ENCODE data around the gene ITPR2. TPM values are rescaled to one million over a fixed set of nuclear protein-coding genes. Genes with fewer than 3 reads are reported as not detected.

The ITPR2 gene
- total RNA-seq, 2 donors from 2014 or later, result 14.8 to 74.4 TPM

- H3K27ac Mint-ChIP-seq, result no peak overlapping the region
- DNase-seq, result no peak
- H3K9ac ChIP-seq (ENCODE audit: extremely low read depth, low read length, poor library complexity, severe bottlenecking), result no peak overlapping the region
- no peaks in the 10 kb centered on the region for H3K9me3 Mint-ChIP-seq
- H3K27me3 ChIP-seq (ENCODE audit: control insufficient read depth, insufficient read depth, low read length, poor library complexity, severe bottlenecking), result no peaks in the 10 kb centered on the region
- H3K4me1 ChIP-seq (ENCODE audit: control insufficient read depth, insufficient read depth, low read length), result no peaks in the 10 kb centered on the region
- H3K36me3 Mint-ChIP-seq (ENCODE audit: low read depth), result peaks cover 15% of the 10 kb centered on the region
- H3K36me3 ChIP-seq (ENCODE audit: control insufficient read depth, insufficient read depth, low read length), result no peaks in the 10 kb centered on the region
- H3K27ac ChIP-seq (ENCODE audit: low read depth, low read length), result no peak overlapping the region
- no peaks in the 10 kb centered on the region for H3K9me3 ChIP-seq (ENCODE audit: control insufficient read depth, low read length)
- WGBS, 2 experiments (ENCODE audit: insufficient coverage in 1 of 2, insufficient read length in 1 of 2), result 98% methylated on average over 3 of the region's 3 CpGs
- no peaks in the 10 kb centered on the region for H3K27me3 Mint-ChIP-seq (ENCODE audit: insufficient read depth)
- no peaks in the 10 kb centered on the region for H3K4me1 Mint-ChIP-seq
- no peak overlapping the region for H3K4me3 Mint-ChIP-seq
- H3K4me3 ChIP-seq (ENCODE audit: low read length), result no peak overlapping the region
- no peak for TF ChIP-seq CTCF (conservative IDR thresholded peaks at IDR 0.05)
Observed at GRCh38 chr12:26493656-26494055, 339.3 kb downstream of the ITPR2 start.

GRCh38 chr12:26492406-26492805 is 340.6 kb downstream of the ITPR2 start:
- Mint-ChIP-seq H3K27ac (no peak overlapping the region), H3K36me3 (ENCODE audit: low read depth) (peaks cover 14% of the 10 kb centered on the region), H3K27me3 (ENCODE audit: insufficient read depth) (no peaks in the 10 kb centered on the region), H3K9me3 (no peaks in the 10 kb centered on the region), H3K4me1 (no peaks in the 10 kb centered on the region), H3K4me3 (no peak overlapping the region)
- no peak for DNase-seq
- 82% methylated on average over 1 of the region's 1 CpG; no CpG with 5 or more reads in 1 of the 2 experiments for WGBS, 2 experiments (ENCODE audit: insufficient coverage in 1 of 2, insufficient read length in 1 of 2)
- H3K4me3 ChIP-seq (ENCODE audit: low read length), result no peak overlapping the region
- no peaks in the 10 kb centered on the region for H3K4me1 ChIP-seq (ENCODE audit: control insufficient read depth, insufficient read depth, low read length)
- TF ChIP-seq CTCF (conservative IDR thresholded peaks at IDR 0.05), result no peak
- H3K27me3 ChIP-seq (ENCODE audit: control insufficient read depth, insufficient read depth, low read length, poor library complexity, severe bottlenecking), result no peaks in the 10 kb centered on the region
- no peak overlapping the region for H3K9ac ChIP-seq (ENCODE audit: extremely low read depth, low read length, poor library complexity, severe bottlenecking)
- H3K9me3 ChIP-seq (ENCODE audit: control insufficient read depth, low read length), result no peaks in the 10 kb centered on the region
- H3K36me3 ChIP-seq (ENCODE audit: control insufficient read depth, insufficient read depth, low read length), result no peaks in the 10 kb centered on the region
- no peak overlapping the region for H3K27ac ChIP-seq (ENCODE audit: low read depth, low read length)

GRCh38 chr12:26489908-26490307 is 343.1 kb downstream of the ITPR2 start:
- Histone ChIP-seq H3K27ac (ENCODE audit: low read depth, low read length) (no peak overlapping the region), H3K36me3 (ENCODE audit: control insufficient read depth, insufficient read depth, low read length) (no peaks in the 10 kb centered on the region), H3K4me1 (ENCODE audit: control insufficient read depth, insufficient read depth, low read length) (no peaks in the 10 kb centered on the region), H3K9me3 (ENCODE audit: control insufficient read depth, low read length) (no peaks in the 10 kb centered on the region), H3K4me3 (ENCODE audit: low read length) (no peak overlapping the region), H3K27me3 (ENCODE audit: control insufficient read depth, insufficient read depth, low read length, poor library complexity, severe bottlenecking) (no peaks in the 10 kb centered on the region), H3K9ac (ENCODE audit: extremely low read depth, low read length, poor library complexity, severe bottlenecking) (no peak overlapping the region)
- Mint-ChIP-seq H3K4me1 (no peaks in the 10 kb centered on the region), H3K36me3 (ENCODE audit: low read depth) (peaks cover 13% of the 10 kb centered on the region), H3K9me3 (no peaks in the 10 kb centered on the region), H3K27ac (no peak overlapping the region), H3K4me3 (no peak overlapping the region), H3K27me3 (ENCODE audit: insufficient read depth) (no peaks in the 10 kb centered on the region)
- 98% methylated on average over 2 of the region's 2 CpGs; no CpG with 5 or more reads in 1 of the 2 experiments for WGBS, 2 experiments (ENCODE audit: insufficient coverage in 1 of 2, insufficient read length in 1 of 2)
- DNase-seq, result no peak
- TF ChIP-seq CTCF (conservative IDR thresholded peaks at IDR 0.05), result no peak

All from endodermal cell (in vitro differentiated cells).